HepG2 (cell line): Measurements from ENCODE around the gene KATNA1. TPM values are rescaled to one million over a fixed set of nuclear protein-coding genes. Genes with fewer than 3 reads are reported as not detected.

Source experiments
- AGO1 ChIP-seq: fragments of 200-400 bp; formaldehyde crosslinking; IDR thresholded peaks from 2 replicates; pipeline ENCODE4 v1.6.1; 2017; ENCODE audit warnings: mild to moderate bottlenecking, low read depth, low read length, moderate library complexity; ENCODE audit not compliant: poor library complexity, severe bottlenecking
- ARID5B ChIP-seq: IDR thresholded peaks from 2 replicates; pipeline ENCODE4 v1.4.0; 2020; ENCODE audit warnings: mild to moderate bottlenecking, missing genetic modification reagents
- ATF1 ChIP-seq: IDR thresholded peaks from 2 replicates; pipeline ENCODE4 v1.6.1; 2016; ENCODE audit warnings: mild to moderate bottlenecking, control low read depth
- CCAR2 ChIP-seq: fragments of 200-400 bp; formaldehyde crosslinking; optimal IDR thresholded peaks from 2 replicates; pipeline ENCODE3; 2018; ENCODE audit warnings: low read depth, mild to moderate bottlenecking, low read length, moderate library complexity
- ETS1 ChIP-seq: sonication (generic); formaldehyde crosslinking; IDR thresholded peaks from 2 replicates; pipeline ENCODE4 v1.4.0; 2020; ENCODE audit warnings: missing genetic modification reagents
- HOXA7 ChIP-seq: sonication (generic); formaldehyde crosslinking; IDR thresholded peaks from 2 replicates; pipeline ENCODE4 v1.8.1; 2022; ENCODE audit warnings: mild to moderate bottlenecking, missing genetic modification reagents, moderate library complexity
- KLF6 ChIP-seq: IDR thresholded peaks from 2 replicates; pipeline ENCODE4 v1.8.0; 2016; ENCODE audit warnings: missing biosample characterization, missing genetic modification reagents
- PLRG1 ChIP-seq: fragments of 450-650 bp; conservative IDR thresholded peaks from 2 replicates; pipeline ENCODE4 v1.6.1; 2016
- SMARCE1 ChIP-seq: fragments of 450-650 bp; IDR thresholded peaks from 2 replicates; pipeline ENCODE4 v1.6.1; 2017; ENCODE audit warnings: borderline replicate concordance
- TEAD2 ChIP-seq: sonication (generic); formaldehyde crosslinking; IDR thresholded peaks from 2 replicates; pipeline ENCODE4 v1.9.0; 2021; ENCODE audit warnings: missing genetic modification reagents
- TERF1 ChIP-seq: sonication (generic); formaldehyde crosslinking; IDR thresholded peaks from 2 replicates; pipeline ENCODE4 v1.8.0; 2022; ENCODE audit warnings: mild to moderate bottlenecking, missing genetic modification reagents, moderate library complexity
- TOPORS ChIP-seq: sonication (generic); formaldehyde crosslinking; IDR thresholded peaks from 2 replicates; pipeline ENCODE4 v1.8.0; 2023; ENCODE audit warnings: mild to moderate bottlenecking, missing genetic modification reagents
- ZFX ChIP-seq: sonication (generic); formaldehyde crosslinking; IDR thresholded peaks from 2 replicates; pipeline ENCODE4 v1.4.0; 2020; ENCODE audit warnings: mild to moderate bottlenecking, low read depth, missing genetic modification reagents, moderate library complexity
- ZNF256 ChIP-seq: sonication (generic); formaldehyde crosslinking; conservative IDR thresholded peaks from 2 replicates; pipeline ENCODE4 v1.4.0; 2020; ENCODE audit warnings: missing genetic modification reagents
- ZNF34 ChIP-seq: sonication (generic); formaldehyde crosslinking; IDR thresholded peaks from 2 replicates; pipeline ENCODE4 v1.4.0; 2020; ENCODE audit warnings: mild to moderate bottlenecking, missing genetic modification reagents, borderline replicate concordance
- ZNF343 ChIP-seq: sonication (generic); formaldehyde crosslinking; IDR thresholded peaks from 2 replicates; pipeline ENCODE4 v1.4.0; 2020; ENCODE audit warnings: mild to moderate bottlenecking, missing genetic modification reagents
- ZNF432 ChIP-seq: sonication (generic); formaldehyde crosslinking; IDR thresholded peaks from 2 replicates; pipeline ENCODE4 v1.5.0; 2020; ENCODE audit warnings: missing genetic modification reagents, mild to moderate bottlenecking, borderline replicate concordance
- ZNF503 ChIP-seq: sonication (generic); formaldehyde crosslinking; IDR thresholded peaks from 2 replicates; pipeline ENCODE4 v1.4.0; 2020; ENCODE audit warnings: missing genetic modification reagents
- ZNF747 ChIP-seq: sonication (generic); formaldehyde crosslinking; IDR thresholded peaks from 2 replicates; pipeline ENCODE4 v1.8.1; 2023; ENCODE audit warnings: missing genetic modification reagents, mild to moderate bottlenecking, borderline replicate concordance
- polyA plus RNA-seq, 8 experiments: library from polyadenylated mRNA; depleted of rRNA in 3 of 8; stranded (reverse) in 7 of 8; unstranded in 1 of 8; fragments of >200 nt; fragmentation: Illumina TruSeq in 4 of 8; extraction: Trizol in 4 of 8; gene quantifications; 2 replicates each; pipeline versions ENCODE4 v1.2.1 to v1.2.3, GENCODE V29; 2011 to 2016; ENCODE audit warnings: low read depth in 4 of 8, missing spikeins in 1 of 8, mixed read lengths in 1 of 8; ENCODE audit not compliant: insufficient read depth in 1 of 8
- total RNA-seq, 5 experiments: library from RNA; depleted of rRNA; stranded (reverse); fragments of >200 nt; fragmentation: Illumina TruSeq; extraction: Trizol; gene quantifications; 2 replicates each; pipeline ENCODE4 v1.2.3, GENCODE V29; 2016; ENCODE audit warnings: low read depth in 1 of 5

KATNA1 gene
- total and polyA plus RNA-seq, 2 of the 13 experiments (the other 11 are each of a cell fraction or from before 2014, with no cell fraction given), result 14.8 to 25.3 TPM

- TF ChIP-seq TEAD2 (CRISPR knock-in tag) (peak; percentile 97; the same call in 1 of the 2 replicates), ZNF747 (peak; percentile 100), ARID5B (CRISPR knock-in tag) (peak; percentile 93), ZFX (CRISPR knock-in tag) (peak; percentile 96), KLF6 (CRISPR knock-in tag) (peak; percentile 100), CCAR2 (no peak), HOXA7 (CRISPR knock-in tag) (peak; percentile 90), SMARCE1 (no peak), ZNF503 (peak; percentile 91), ZNF432 (no peak), PLRG1 (no peak), ZNF256 (peak; percentile 98), AGO1 (peak; percentile 46), ATF1 (CRISPR knock-in tag) (no peak), ZNF34 (CRISPR knock-in tag) (peak; percentile 92; the same call in 1 of the 2 replicates), ZNF343 (peak; percentile 99), TOPORS (CRISPR knock-in tag) (peak; percentile 99), TERF1 (CRISPR knock-in tag) (peak; percentile 62; the same call in 1 of the 2 replicates), ETS1 (CRISPR knock-in tag) (peak; percentile 95)
These were observed at the start of gene KATNA1 (continued) for GRCh38 chr6:149648148-149649145.
